Parietal lobe (tissue), 1 donor: ENCODE measurements around the gene COX6B1. TPM values are rescaled to one million over a fixed set of nuclear protein-coding genes. Genes with fewer than 3 reads are reported as not detected.

Source experiments
- total RNA-seq: library from RNA; depleted of rRNA; stranded (reverse); fragments of >200 nt; gene quantifications from one replicate; pipeline ENCODE4 v1.2.3, GENCODE V29; 2014

Gene COX6B1, protein sequence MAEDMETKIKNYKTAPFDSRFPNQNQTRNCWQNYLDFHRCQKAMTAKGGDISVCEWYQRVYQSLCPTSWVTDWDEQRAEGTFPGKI
- 115 TPM for total RNA-seq

GRCh38 chr19:35648017-35648961 lies at the start of gene COX6B1:
Gene COX6B1 (plus strand): TSS chr19:35648323. CDS start chr19:35651244, 2,921 bp downstream.

GRCh38 chr19:35612559-35613321 lies 35.4 kb upstream of the COX6B1 start, which contains the start of gene HAUS5:
Gene HAUS5 (plus strand): TSS chr19:35612735. CDS start chr19:35612795, 60 bp downstream.

GRCh38 chr19:35628565-35629331 lies 19.4 kb upstream of the COX6B1 start, which contains the start of gene RBM42:
Gene RBM42 (plus strand): TSS chr19:35629036. CDS start chr19:35629154, 118 bp downstream.

DNA sequence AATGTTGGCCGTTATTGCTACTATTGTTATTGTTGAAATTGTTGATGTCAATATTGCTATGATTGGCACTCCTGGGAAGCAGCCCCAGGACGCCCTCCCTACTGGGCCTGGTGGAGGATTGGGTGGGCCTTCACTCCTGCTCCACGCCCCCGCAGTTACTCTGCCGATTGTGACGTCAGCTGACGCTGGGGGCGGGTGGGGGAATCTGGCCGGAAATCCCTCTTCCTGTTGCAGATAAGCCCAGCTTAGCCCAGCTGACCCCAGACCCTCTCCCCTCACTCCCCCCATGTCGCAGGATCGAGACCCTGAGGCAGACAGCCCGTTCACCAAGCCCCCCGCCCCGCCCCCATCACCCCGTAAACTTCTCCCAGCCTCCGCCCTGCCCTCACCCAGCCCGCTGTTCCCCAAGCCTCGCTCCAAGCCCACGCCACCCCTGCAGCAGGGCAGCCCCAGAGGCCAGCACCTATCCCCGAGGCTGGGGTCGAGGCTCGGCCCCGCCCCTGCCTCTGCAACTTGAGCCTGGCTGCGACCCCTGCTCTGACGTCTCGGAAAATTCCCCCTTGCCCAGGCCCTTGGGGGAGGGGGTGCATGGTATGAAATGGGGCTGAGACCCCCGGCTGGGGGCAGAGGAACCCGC lies 6.5 kb upstream of the COX6B1 start, which contains the start of gene ETV2:
TSS of gene ETV2 (plus strand) at position 231 of the 637 bp plus-strand sequence. CDS start 716 bp downstream, outside the sequence.

GRCh38 chr19:35666251-35666913 lies 18.3 kb downstream of the COX6B1 start, which contains the start of gene UPK1A:
Gene UPK1A (plus strand): TSS chr19:35666517. CDS start chr19:35666813, 296 bp downstream.

GRCh38 chr19:35704218-35704617 lies 56.1 kb downstream of the COX6B1 start, which contains the start of gene ZBTB32:
Gene ZBTB32 (plus strand): TSS chr19:35704558. CDS start chr19:35714627, 10,069 bp downstream.

Other genes with a start within 250 kb of the COX6B1 start
- gene FFAR2, start 200.1 kb upstream of the COX6B1 start, total RNA-seq: not detected
- gene KRTDAP, start 157.9 kb upstream of the COX6B1 start, total RNA-seq: not detected
- gene DMKN, start 134.7 kb upstream of the COX6B1 start, total RNA-seq: not detected
- gene SBSN, start 120.0 kb upstream of the COX6B1 start, total RNA-seq: not detected
- gene GAPDHS, start 114.9 kb upstream of the COX6B1 start, total RNA-seq: not detected
- 39.8 TPM for gene TMEM147, start 102.7 kb upstream of the COX6B1 start, total RNA-seq
- not detected for gene ATP4A, start 84.7 kb upstream of the COX6B1 start, total RNA-seq
- not detected for gene PMIS2, start 62.1 kb upstream of the COX6B1 start, total RNA-seq
- 7.5 TPM for gene HAUS5, start 35.6 kb upstream of the COX6B1 start, total RNA-seq
- 18.8 TPM for gene RBM42, start 19.3 kb upstream of the COX6B1 start, total RNA-seq
- gene ETV2, start 6.6 kb upstream of the COX6B1 start, total RNA-seq: 0.94 TPM
- not detected for gene UPK1A, start 18.2 kb downstream of the COX6B1 start, total RNA-seq
- gene ZBTB32, start 56.2 kb downstream of the COX6B1 start, total RNA-seq: not detected
- gene KMT2B, start 69.7 kb downstream of the COX6B1 start, total RNA-seq: 11.6 TPM
- gene IGFLR1, start 94.1 kb downstream of the COX6B1 start, total RNA-seq: 0.94 TPM
- gene U2AF1L4, start 97.1 kb downstream of the COX6B1 start, total RNA-seq: 5.3 TPM
- gene PSENEN, start 97.3 kb downstream of the COX6B1 start, total RNA-seq: 8.8 TPM
- 16.9 TPM for gene LIN37, start 100.3 kb downstream of the COX6B1 start, total RNA-seq
- not detected for gene HSPB6, start 108.7 kb downstream of the COX6B1 start, total RNA-seq
- 5.9 TPM for gene PROSER3, start 109.9 kb downstream of the COX6B1 start, total RNA-seq
- gene ARHGAP33, start 127.2 kb downstream of the COX6B1 start, total RNA-seq: 123 TPM
- gene PRODH2, start 164.5 kb downstream of the COX6B1 start, total RNA-seq: not detected
- not detected for gene NPHS1, start 204.2 kb downstream of the COX6B1 start, total RNA-seq
- gene KIRREL2, start 208.6 kb downstream of the COX6B1 start, total RNA-seq: 0.94 TPM
- 197 TPM for gene APLP1, start 220.3 kb downstream of the COX6B1 start, total RNA-seq